NCI-H2081 (cell line): Measurements from ENCODE around the gene DKK3.
A peak's percentile ranks its signal among the peaks of the same experiment; 100 is the strongest.
"Not testable (repeated sequence)": the region's sequence is repeated elsewhere in the genome, so short reads cannot be mapped to it uniquely, and the experiment has no call there.

ENCODE experiments used
- DNase-seq, 2 experiments: peaks; one replicate each; lab custom pipeline; 2025; lab: John Stamatoyannopoulos, UW

DKK3 gene

GRCh38 chr11:12007769-12008737 lies at the start of gene DKK3:
Gene DKK3, minus strand, starts transcription at chr11:12008626. Its CDS starts 44 bp downstream, at chr11:12008582.
- DNase-seq = no peak

GRCh38 chr11:12057299-12057980 lies 49.0 kb upstream of the DKK3 start:
- DNase-seq = no peak

DNA sequence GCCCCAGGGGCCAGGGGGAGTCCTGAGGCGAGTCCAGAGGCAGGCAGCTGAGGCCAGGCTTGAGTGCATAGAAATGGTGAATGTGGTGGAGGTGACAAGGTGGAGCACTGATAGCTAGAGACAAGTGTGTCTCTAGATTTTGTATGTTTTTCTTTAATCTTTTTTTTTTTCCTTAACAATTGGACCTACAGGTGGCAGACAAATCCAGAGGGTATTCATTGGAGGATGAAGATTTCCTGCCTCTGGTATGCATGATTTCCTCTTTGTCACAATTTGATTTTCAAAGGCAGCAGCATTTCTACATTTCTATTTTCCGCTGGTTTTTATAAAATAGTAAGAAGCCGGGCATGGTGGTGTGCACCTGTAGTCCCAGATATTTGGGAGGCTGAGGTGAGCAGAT lies 47.7 kb upstream of the DKK3 start:
- DNase-seq = no peak

DNA sequence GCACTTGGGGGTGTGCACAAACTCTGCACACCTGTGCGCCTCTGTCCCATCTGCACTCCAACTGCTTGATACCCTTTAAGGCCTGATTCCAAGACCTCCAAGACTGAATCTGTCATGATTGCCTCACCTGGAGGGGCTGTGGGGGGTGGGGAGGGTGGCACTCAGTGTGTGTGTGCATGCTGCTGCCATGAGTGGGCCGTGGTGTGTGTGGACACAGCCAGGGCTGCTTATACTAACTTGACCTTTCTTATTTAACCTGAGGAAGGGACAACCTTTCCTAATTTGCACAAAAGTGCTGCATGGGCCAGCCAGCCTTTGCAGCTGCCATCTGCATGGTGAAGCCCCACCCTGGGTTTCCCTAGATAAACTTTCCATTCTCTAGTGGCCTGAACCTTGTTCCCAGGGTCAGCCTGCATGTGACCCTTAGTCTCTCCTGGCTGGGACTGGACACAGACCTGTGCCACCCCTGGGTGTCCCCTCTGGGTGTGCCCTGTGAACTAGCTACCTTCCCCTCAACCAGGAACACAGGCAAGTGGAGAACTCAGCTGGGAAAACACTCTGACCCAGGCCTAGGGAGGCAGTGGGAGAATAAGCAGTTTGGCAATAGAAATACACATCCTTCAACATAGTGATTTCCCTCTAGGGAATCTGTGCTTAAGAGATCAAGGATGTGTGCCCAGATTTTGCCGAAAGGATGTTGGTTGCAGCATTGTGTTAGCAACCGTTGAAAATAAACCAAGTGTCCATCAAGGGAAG lies 45.4 kb upstream of the DKK3 start:
- no peak for DNase-seq

- DNase-seq = no peak
Observed at GRCh38 chr11:12052676-12053605, 44.5 kb upstream of the DKK3 start.

DNA sequence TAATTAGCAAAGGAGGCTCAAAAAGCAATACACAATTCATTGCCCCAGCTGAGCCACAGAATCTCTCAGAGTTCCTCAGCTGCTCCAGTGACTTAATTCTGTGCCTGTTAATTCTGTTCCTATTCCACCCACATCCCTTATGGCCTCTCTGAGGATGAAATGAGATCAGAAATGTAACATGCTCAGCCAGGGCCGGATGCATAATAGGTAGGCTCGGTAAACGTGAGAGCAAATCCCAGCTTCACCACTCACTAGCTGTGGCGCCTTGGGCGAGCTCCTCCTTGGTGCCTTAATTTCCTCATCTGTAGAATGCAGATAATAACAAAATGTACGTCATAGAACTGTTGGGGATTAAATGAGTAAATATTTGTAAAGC lies 42.8 kb upstream of the DKK3 start:
- DNase-seq = peak in 1 of 2 experiments; percentile 24

DNA sequence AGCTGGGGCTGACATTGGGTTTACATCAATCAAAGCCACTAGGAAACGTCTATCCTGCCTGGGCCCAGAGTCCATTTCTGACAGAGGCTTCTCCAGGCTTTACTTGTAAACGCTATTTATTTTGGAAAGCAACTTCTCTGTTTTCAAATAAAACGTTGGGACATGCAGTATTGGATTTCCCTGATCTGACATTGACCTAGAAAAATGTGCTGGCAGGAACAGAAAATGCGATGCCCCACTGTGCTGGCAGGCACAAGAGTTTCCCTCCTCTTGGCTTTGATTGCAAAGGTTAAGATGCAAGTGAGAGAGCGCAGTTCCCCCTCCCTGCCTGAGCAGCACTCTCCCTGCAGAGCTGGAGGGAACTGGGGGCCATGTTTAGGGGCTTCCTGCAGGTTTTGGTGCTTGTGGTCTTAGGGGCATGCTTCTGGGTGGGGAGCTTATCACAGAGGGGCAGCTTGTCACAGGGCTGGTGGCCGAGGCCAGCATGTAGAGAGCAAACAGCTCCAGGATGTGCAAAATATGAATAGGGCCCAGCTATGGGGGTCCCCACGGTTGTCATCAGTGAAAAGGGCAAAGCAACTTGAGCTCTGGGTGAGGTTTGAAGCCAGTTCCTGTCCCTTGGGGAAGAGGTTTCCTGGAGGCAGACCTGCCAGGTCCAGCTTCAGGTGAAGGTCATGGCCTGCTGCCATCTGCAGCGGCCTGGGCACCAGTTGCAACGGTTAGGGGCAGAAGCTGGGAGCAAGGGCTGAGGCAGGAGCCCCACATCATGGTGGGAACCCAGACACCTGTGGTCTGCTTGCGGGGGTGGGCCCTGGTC lies 42.3 kb upstream of the DKK3 start:
- no peak for DNase-seq

DNA sequence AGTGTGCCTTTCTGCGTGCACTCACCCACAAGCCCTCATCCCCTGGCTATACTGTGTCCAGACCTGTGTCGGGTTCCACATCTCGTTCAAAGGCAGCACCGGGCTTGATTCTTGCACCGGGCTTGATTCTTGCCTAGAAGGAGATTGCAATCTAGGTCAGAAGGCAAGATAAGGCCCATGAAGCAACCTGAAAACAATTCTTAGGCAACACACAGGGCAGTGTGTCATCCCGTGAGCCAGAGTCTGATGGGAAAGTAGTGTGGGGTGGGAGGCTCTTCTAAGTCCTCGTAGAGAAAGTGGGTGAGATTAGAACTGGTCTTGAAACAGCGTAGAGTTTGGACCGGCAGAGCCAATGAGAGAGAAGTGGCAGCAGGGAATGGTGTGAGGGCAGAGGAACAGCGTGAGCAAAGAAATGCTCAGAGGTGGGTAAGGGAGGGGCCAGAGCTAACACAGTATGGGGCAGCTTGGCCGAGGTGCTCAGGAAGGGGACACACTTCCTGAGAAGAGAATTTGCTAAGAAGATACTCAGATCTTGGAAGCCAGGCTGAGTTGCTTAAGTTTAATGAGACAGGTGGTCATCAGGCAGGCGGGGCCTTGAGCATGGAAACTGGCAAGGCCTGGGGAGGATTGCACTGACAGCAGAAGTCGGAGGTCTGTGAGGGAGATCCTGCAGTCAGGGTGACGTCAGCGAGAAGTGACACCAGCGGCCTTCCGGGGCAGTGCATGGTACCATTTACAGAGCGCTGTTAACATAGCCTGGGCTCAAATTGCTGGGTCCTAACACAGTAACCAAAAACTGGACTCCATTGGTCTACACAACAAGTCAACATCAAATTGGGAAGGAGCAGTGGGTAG lies 40.7 kb upstream of the DKK3 start:
- DNase-seq = no peak

DNA sequence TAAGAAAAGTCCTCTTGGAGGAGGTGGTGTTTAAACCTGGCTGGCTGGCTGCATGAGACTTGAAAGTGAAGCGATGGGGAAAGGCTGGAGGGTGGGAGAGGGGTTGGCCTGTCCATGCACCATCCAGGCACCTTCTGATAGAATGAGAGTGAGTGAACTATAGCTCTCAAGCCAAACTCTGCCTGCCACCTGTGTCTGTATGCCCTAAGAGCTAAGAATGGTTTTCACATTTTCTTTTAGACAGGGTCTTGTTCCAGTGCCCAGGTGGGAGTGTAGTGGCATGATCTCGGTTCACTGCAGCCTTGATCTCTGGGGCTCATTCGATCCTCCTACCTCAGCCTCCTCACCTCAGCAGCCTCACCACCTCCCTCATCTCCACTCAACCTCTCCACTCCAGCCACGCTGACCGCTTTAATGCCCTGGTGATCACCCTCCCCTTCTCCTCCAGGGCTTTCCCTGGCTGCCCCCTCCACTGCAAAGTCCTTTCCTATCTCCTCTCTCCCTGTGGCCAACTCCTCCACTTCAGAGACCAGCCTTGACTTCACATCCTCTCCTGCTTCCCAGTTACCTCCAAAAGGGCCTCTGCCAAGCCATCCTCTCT lies 38.3 kb upstream of the DKK3 start:
- no peak for DNase-seq

DNA sequence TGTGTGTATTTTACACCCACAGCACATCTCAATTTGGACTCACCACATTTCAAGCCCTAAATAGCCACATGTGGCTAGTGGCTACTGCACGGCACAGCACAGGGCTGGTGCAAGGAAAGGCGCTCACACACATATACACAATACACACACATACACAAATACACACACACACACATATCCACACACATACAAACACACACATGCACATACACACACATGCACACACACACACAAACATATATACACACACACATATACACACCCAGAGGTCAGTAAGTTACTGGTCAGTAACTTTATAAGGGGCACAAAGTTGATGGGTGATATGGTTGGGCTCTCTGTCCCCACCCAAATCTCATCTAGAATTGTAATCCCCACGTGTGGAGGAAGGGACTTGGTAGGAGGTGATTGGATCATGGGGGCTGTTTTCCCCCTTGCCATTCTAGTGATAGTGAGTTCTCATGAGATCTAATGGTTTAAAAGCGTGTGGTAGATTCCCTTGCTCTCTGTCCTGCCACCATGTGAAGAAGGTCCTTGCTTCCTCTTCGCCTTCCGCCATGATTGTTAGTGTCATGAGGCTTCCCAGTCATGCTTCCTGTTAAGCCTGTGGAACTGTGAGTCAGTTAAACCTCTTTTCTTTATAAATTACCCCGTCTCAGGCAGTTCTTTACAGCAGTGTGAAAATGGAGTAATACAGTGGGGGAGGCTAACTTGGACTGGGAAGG lies 37.6 kb upstream of the DKK3 start:
- no peak for DNase-seq

DNA sequence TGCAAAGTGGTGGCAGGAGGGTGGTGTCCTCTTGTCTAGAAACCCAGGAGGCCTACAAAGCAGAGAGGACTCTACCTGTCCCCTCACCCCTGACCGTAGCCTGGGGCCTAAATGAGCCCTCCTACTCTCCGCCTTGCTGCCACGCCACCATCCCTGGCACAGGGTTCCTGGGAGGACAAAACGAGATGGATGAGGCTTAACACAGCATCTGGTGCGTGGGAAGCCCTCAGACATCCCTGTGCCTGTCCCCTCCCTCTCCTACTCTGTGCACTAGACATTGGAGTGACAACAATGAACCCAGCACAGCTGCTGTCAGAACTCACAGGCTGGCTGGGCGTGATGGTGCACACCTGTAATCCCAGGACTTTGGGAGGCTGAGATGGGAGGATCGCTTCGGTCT lies 36.4 kb upstream of the DKK3 start:
- DNase-seq = no peak

DNA sequence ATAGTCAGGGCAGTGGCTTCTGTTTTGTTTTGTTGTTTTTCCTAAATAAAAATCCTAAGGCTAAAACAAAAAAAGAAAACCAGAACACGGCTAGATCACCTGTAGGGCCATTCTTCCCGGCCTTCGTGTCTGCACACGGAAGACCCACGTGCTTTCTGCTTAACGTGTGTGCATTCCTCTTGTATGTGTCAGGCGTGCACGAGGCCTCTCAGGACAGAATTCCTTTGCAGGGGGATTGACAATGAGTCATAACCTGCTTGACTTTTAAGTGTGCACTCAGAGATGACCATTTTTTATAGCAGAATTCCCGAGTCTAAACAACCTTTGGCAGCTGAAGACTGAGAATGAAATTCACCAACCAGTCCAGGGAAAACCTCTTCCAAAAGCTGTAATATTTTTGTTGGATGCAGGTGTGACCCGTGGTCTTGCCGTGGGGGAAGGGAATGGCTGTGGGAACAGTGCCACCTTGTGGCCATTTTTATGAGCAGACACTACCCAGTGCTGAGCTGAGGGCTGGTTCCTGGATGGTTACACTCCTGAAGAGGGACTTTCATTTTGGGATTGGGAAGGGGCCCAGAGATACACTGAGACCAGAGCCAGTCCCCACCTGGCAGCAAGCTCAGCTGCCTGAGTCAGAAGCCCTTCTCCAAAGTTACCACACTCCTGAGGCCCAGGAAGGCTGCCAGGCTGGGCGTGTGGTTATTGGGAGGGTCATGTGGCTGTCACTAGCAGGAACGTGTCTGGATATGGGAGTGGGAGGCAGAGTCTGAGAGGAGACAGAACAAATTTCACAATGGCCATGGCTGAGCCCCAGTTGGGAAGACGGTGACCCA lies 35.7 kb upstream of the DKK3 start:
- DNase-seq = peak; percentile 66 to 67

DNA sequence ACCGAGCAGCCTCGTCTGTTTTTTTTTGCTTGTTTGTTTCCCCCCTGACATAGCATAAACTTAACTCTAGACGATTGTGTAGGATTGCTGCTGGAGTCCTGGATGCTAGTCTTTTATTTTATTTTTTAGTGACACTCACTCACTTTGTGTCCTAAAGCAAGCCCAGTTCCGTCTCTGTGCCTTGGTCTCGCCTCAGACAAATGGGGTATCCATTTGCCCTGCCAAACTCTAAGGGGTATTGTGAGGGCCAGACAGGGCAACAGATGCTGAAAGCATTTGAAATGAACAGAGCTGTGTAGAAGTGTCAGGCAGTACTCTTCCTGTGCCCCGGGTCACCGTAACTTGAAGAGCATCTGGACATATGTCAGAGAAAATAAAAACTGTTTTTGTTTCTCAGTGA lies 34.8 kb upstream of the DKK3 start:
- DNase-seq = no peak

DNA sequence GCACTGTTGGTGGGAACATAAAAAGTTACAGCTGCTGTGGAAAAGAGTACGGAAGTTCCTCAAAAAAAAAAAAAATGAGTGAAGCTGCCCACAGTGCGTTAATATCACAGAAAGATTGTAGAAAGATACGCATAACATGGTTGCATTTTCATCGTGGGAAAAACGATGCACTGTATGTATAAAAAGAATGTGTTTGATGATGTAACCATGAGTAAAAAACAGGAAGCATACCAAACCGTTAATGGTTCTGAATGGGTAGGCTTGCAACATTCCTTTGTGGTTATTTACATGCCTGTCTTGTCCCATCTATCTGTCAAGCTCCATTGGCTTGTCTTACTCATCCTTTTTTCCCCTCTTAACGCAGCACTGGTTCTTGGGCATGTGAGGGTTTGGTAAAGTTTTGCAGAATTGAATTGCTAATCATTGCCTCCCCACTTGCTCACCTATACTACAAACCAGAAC lies 33.8 kb upstream of the DKK3 start:
- DNase-seq = no peak

DNA sequence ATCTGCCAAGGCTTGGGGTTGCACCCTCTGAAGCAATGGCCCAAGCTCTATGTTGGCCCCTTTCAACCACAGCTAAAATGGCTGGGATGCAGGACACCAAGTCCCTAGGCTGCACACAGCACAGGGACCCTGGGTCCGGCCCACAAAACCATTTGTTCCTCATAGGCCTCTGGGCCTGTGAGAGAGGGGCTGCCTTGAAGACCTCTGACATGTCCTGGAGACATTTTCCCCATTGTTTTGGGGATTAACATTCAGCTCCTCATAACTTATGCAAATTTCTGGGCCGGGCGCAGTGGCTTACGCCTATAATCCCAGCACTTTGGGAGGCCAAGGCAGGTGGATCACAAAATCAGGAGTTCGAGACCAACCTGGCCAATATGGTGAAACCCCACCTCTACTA lies 32.3 kb upstream of the DKK3 start:
- DNase-seq = not testable (repeated sequence)

DNA sequence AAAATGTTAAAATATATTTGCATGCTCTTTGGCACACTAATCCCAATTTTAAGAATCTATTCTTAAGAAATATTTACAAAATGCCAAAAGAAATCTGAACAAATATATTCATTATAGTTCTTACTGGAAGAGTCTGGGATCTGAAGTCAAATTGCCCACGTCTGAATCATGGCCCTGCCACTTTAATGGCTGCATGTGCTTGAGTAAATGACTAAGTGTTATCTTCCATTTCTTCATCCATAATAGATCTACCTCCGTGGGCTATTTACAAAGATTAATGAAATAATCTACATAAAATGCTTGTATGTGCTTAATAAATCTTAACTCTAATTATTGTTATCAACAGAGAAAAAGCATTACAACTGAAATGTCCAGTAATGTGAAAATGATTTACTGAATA lies 24.5 kb upstream of the DKK3 start:
- DNase-seq = no peak

GRCh38 chr11:12031856-12032544 lies 23.6 kb upstream of the DKK3 start:
- DNase-seq = no peak
